H1 (cell line): ENCODE results near the gene NCSTN. TPM values are rescaled to one million over a fixed set of nuclear protein-coding genes. Genes with fewer than 3 reads are reported as not detected.
A peak's percentile ranks its signal among the peaks of the same experiment; 100 is the strongest.

Source experiments
- CTCF ChIA-PET: fragments of 300-600 bp; sonication (Branson Sonifier 250); formaldehyde crosslinking; loops from one replicate; lab custom pipeline; 2021; ENCODE audit not compliant: partially characterized antibody; lab: Charles Lee
- POLR2A ChIA-PET: fragments of 300-600 bp; sonication (Branson Sonifier 250); formaldehyde crosslinking; loops from one replicate; lab custom pipeline; 2021; ENCODE audit warnings: inconsistent platforms; ENCODE audit not compliant: partially characterized antibody; lab: Charles Lee
- DNase-seq, 2 experiments: peaks; one replicate each; pipeline versions ENCODE4 v3.0.0 to v3.0.0-alpha.2; 2010 to 2022; ENCODE audit warnings: low spot score in 2 of 2, low read depth in 1 of 2, mixed read lengths in 1 of 2
- FAIRE-seq: peaks from 2 replicates; lab custom pipeline; 2011; peaks lifted over from hg19 to GRCh38; lab: Jason Lieb, UNC
- H2AFZ ChIP-seq: 2 replicates; pipeline ENCODE4 v1.8.1; 2012; ENCODE audit warnings: low read length, inconsistent platforms
- H2AK5ac ChIP-seq: 2 replicates; pipeline ENCODE4 v1.6.1; 2013; ENCODE audit warnings: low read depth, low read length
- H2BK120ac ChIP-seq: replicated peaks from 2 replicates; pipeline ENCODE3; 2013; ENCODE audit warnings: low read depth, low read length, inconsistent platforms
- H2BK12ac ChIP-seq: 2 replicates; pipeline ENCODE4 v1.6.1; 2013; ENCODE audit warnings: low read depth, low read length
- H2BK15ac ChIP-seq: 2 replicates; pipeline ENCODE4 v1.6.1; 2013; ENCODE audit warnings: low read length
- H2BK20ac ChIP-seq: 2 replicates; pipeline ENCODE4 v1.6.1; 2013; ENCODE audit warnings: low read length
- H2BK5ac ChIP-seq: 2 replicates; pipeline ENCODE4 v1.6.1; 2013; ENCODE audit warnings: low read depth, low read length
- H3K14ac ChIP-seq: 2 replicates; pipeline ENCODE4 v1.6.1; 2013; ENCODE audit warnings: inconsistent platforms; ENCODE audit not compliant: insufficient read length
- H3K18ac ChIP-seq: 2 replicates; pipeline ENCODE4 v1.6.1; 2013; ENCODE audit warnings: low read length; ENCODE audit errors: extremely low read depth
- H3K23ac ChIP-seq: 2 replicates; pipeline ENCODE4 v1.6.1; 2013; ENCODE audit warnings: inconsistent platforms; ENCODE audit not compliant: insufficient read length
- H3K23me2 ChIP-seq: 2 replicates; pipeline ENCODE4 v1.6.1; 2013; ENCODE audit warnings: low read depth, low read length
- H3K27ac ChIP-seq: 2 replicates; pipeline ENCODE4 v1.6.1; 2011; ENCODE audit warnings: low read depth, low read length, inconsistent platforms
- H3K27me3 ChIP-seq, 4 experiments: replicated peaks in 1 of 4; 1 replicate in 1 of 4; 2 replicates in 3 of 4; pipeline versions ENCODE4 v1.6.1 to v1.8.1; 2011 to 2013; ENCODE audit warnings: low read length in 3 of 4, mild to moderate bottlenecking in 3 of 4, inconsistent platforms in 2 of 4, mixed read lengths in 2 of 4, moderate library complexity in 1 of 4; ENCODE audit not compliant: control insufficient read depth in 3 of 4, insufficient read depth in 3 of 4; ENCODE audit errors: extremely low read depth in 1 of 4
- H3K36me3 ChIP-seq, 4 experiments: 2 replicates each; pipeline versions ENCODE4 v1.6.1 to v1.8.1; 2011 to 2013; ENCODE audit warnings: mild to moderate bottlenecking in 4 of 4, low read length in 3 of 4, moderate library complexity in 2 of 4, control low read depth in 1 of 4, inconsistent platforms in 1 of 4; ENCODE audit not compliant: insufficient read depth in 4 of 4, control insufficient read depth in 2 of 4
- H3K4ac ChIP-seq: replicated peaks from 2 replicates; pipeline ENCODE3; 2013; ENCODE audit warnings: low read length, low read depth, mixed read lengths, inconsistent platforms; ENCODE audit not compliant: insufficient read length
- H3K4me1 ChIP-seq, 4 experiments: replicated peaks in 1 of 4; 1 replicate in 1 of 4; 2 replicates in 3 of 4; pipeline versions ENCODE4 v1.6.1 to v1.8.1; 2011 to 2013; ENCODE audit warnings: low read length in 3 of 4, inconsistent platforms in 2 of 4, mixed read lengths in 1 of 4; ENCODE audit not compliant: insufficient read depth in 4 of 4, control insufficient read depth in 3 of 4
- H3K4me2 ChIP-seq, 2 experiments: 2 replicates each; pipeline versions ENCODE4 v1.6.1 to v1.8.1; 2011 to 2013; ENCODE audit warnings: low read depth in 2 of 2, low read length in 2 of 2, control low read depth in 1 of 2, inconsistent platforms in 1 of 2, mild to moderate bottlenecking in 1 of 2; ENCODE audit not compliant: insufficient read depth in 1 of 2
- H3K4me3 ChIP-seq, 4 experiments: fragments of 200-600, 300-600 bp in 1 of 4; sonication (generic), shearing (Covaris generic), sonication (Bioruptor Twin) in 1 of 4; 2 replicates each; pipeline versions ENCODE4 v1.5.1 to v1.8.1; 2011 to 2016; ENCODE audit warnings: low read length in 4 of 4, low read depth in 3 of 4, control low read depth in 2 of 4, inconsistent platforms in 2 of 4, mild to moderate bottlenecking in 2 of 4, mixed read lengths in 1 of 4, moderate library complexity in 1 of 4; ENCODE audit not compliant: insufficient read depth in 2 of 4; ENCODE audit errors: extremely low read depth in 1 of 4
- H3K56ac ChIP-seq: replicated peaks from 2 replicates; pipeline ENCODE3; 2013; ENCODE audit warnings: low read depth, mild to moderate bottlenecking, mixed read lengths, low read length, inconsistent platforms; ENCODE audit not compliant: insufficient read length
- H3K79me1 ChIP-seq: 2 replicates; pipeline ENCODE4 v1.6.1; 2013; ENCODE audit warnings: low read depth, low read length, control low read depth
- H3K79me2 ChIP-seq, 2 experiments: 2 replicates each; pipeline versions ENCODE4 v1.6.1 to v1.8.1; 2012 to 2013; ENCODE audit warnings: low read length in 2 of 2, mild to moderate bottlenecking in 2 of 2, inconsistent platforms in 1 of 2; ENCODE audit not compliant: insufficient read depth in 2 of 2, control insufficient read depth in 1 of 2
- H3K9ac ChIP-seq, 4 experiments: replicated peaks in 1 of 4; 1 replicate in 1 of 4; 2 replicates in 3 of 4; pipeline versions ENCODE4 v1.6.1 to v1.8.1; 2011 to 2013; ENCODE audit warnings: low read depth in 3 of 4, low read length in 3 of 4, control low read depth in 2 of 4, mild to moderate bottlenecking in 2 of 4, moderate library complexity in 2 of 4, inconsistent platforms in 1 of 4; ENCODE audit errors: extremely low read depth in 1 of 4
- H3K9me3 ChIP-seq, 2 experiments: 2 replicates each; pipeline versions ENCODE4 v1.6.1 to v1.8.1; 2012 to 2013; ENCODE audit warnings: mild to moderate bottlenecking in 2 of 2, moderate library complexity in 2 of 2, control low read depth in 1 of 2, inconsistent platforms in 1 of 2, low read depth in 1 of 2, low read length in 1 of 2, mixed read lengths in 1 of 2; ENCODE audit not compliant: insufficient read depth in 2 of 2
- H4K20me1 ChIP-seq, 2 experiments: replicated peaks in 1 of 2; 2 replicates each; pipeline versions ENCODE3 to v1.8.1; 2011 to 2013; ENCODE audit warnings: inconsistent platforms in 2 of 2, low read length in 2 of 2, mild to moderate bottlenecking in 1 of 2; ENCODE audit not compliant: insufficient read depth in 2 of 2, control insufficient read depth in 1 of 2
- H4K5ac ChIP-seq: 2 replicates; pipeline ENCODE4 v1.6.1; 2013; ENCODE audit warnings: low read length, low read depth, mixed read lengths, inconsistent platforms; ENCODE audit not compliant: insufficient read length
- H4K8ac ChIP-seq: 2 replicates; pipeline ENCODE4 v1.8.0; 2013; ENCODE audit warnings: mild to moderate bottlenecking, moderate library complexity, low read length, inconsistent platforms; ENCODE audit not compliant: insufficient read depth; ENCODE audit errors: extremely low read depth
- H4K91ac ChIP-seq: replicated peaks from 2 replicates; pipeline ENCODE3; 2013; ENCODE audit warnings: low read length, mixed read lengths, inconsistent platforms; ENCODE audit not compliant: insufficient read length
- ASH2L ChIP-seq: fragments of 200-600, 300-600 bp; sonication (generic); IDR thresholded peaks from one replicate; pipeline ENCODE4 v1.7.1; 2017; ENCODE audit warnings: low read length
- CEBPB ChIP-seq: IDR thresholded peaks from 2 replicates; pipeline ENCODE4 v1.6.1; 2012; ENCODE audit warnings: low read depth, low read length
- CHD1 ChIP-seq: IDR thresholded peaks from 2 replicates; pipeline ENCODE4 v1.6.1; 2012; ENCODE audit warnings: low read depth, low read length, improper control_type of control experiment
- CTBP2 ChIP-seq: IDR thresholded peaks from 2 replicates; pipeline ENCODE4 v1.7.0; 2011; ENCODE audit warnings: borderline replicate concordance, mild to moderate bottlenecking, moderate library complexity, mixed read lengths, low read length; ENCODE audit not compliant: insufficient read depth, insufficient read length
- FOSL1 ChIP-seq: IDR thresholded peaks from 2 replicates; pipeline ENCODE4 v1.6.1; 2011; ENCODE audit warnings: mild to moderate bottlenecking, low read depth, low read length, moderate library complexity; ENCODE audit not compliant: insufficient read depth
- HDAC2 ChIP-seq, 2 experiments: fragments of 300-600 bp in 1 of 2; sonication (generic) in 1 of 2; IDR thresholded peaks; 2 replicates each; pipeline ENCODE4 v1.6.1; 2011 to 2012; ENCODE audit warnings: low read depth in 2 of 2, low read length in 2 of 2, mild to moderate bottlenecking in 2 of 2, moderate library complexity in 2 of 2, borderline replicate concordance in 1 of 2, inconsistent platforms in 1 of 2
- KDM4A ChIP-seq: IDR thresholded peaks from one replicate; pipeline ENCODE4 v1.7.1; 2012; ENCODE audit warnings: low read depth, mild to moderate bottlenecking, moderate library complexity, low read length, inconsistent platforms; ENCODE audit not compliant: severe bottlenecking
- RBBP5 ChIP-seq: IDR thresholded peaks from 2 replicates; pipeline ENCODE4 v1.7.1; 2012; ENCODE audit warnings: low read depth, mild to moderate bottlenecking, inconsistent platforms, low read length, moderate library complexity, borderline replicate concordance
- RNF2 ChIP-seq: fragments of 200-900, 300-1000 bp; sonication (generic); IDR thresholded peaks from 2 replicates; pipeline ENCODE4 v1.7.1; 2016; ENCODE audit warnings: borderline replicate concordance, low read depth, mild to moderate bottlenecking, antibody characterized with exemption, low read length; ENCODE audit not compliant: poor library complexity, severe bottlenecking; ENCODE audit errors: missing control alignments
- SIX5 ChIP-seq: IDR thresholded peaks from 2 replicates; pipeline ENCODE4 v1.6.1; 2011; ENCODE audit warnings: mild to moderate bottlenecking, low read depth, low read length
- SP2 ChIP-seq: IDR thresholded peaks from 2 replicates; pipeline ENCODE4 v1.6.1; 2012; ENCODE audit warnings: mild to moderate bottlenecking, low read length, inconsistent platforms
- SP4 ChIP-seq: IDR thresholded peaks from 2 replicates; pipeline ENCODE4 v1.6.1; 2012; ENCODE audit warnings: low read length, inconsistent platforms
- WGBS, 2 experiments: shearing (Covaris generic) in 1 of 2; methylation state at CpG; one replicate each; pipeline versions ENCODE4 v1.1.6 to v1.1.7; 2013 to 2015; ENCODE audit warnings: low lambda C conversion rate in 2 of 2, mixed read lengths in 2 of 2, inconsistent platforms in 1 of 2, low coverage in 1 of 2, missing lambda C conversion rate in 1 of 2; ENCODE audit not compliant: insufficient replicate concordance in 2 of 2, insufficient coverage in 1 of 2, insufficient read length in 1 of 2; ENCODE audit errors: extremely low coverage in 1 of 2, missing lambda C conversion rate in 1 of 2; 5-methylcytosine and 5-hydroxymethylcytosine counted together
- polyA plus RNA-seq, 7 experiments: library from polyadenylated mRNA; depleted of rRNA in 3 of 7; stranded (reverse) in 5 of 7; unstranded in 2 of 7; fragments of >200 nt in 5 of 7; fragments of 200-250 nt in 2 of 7; gene quantifications; 1 replicate in 5 of 7; 2 replicates in 1 of 7; 4 replicates in 1 of 7; pipeline versions ENCODE4 v1.2.1 to v1.2.3, GENCODE V29; 2011 to 2013; ENCODE audit warnings: missing spikeins in 2 of 7, mixed read lengths in 2 of 7
- total RNA-seq: library from RNA; stranded (reverse); fragmentation: NEBNext Ultra II Directional; extraction: Animal tissue kit (Norgen Biotek cat#: 25700); gene quantifications from 2 replicates; pipeline ENCODE4 v1.2.1, GENCODE V29; 2021
- TF ChIP-seq, protein P1 (sequence below): IDR thresholded peaks from 2 replicates; pipeline ENCODE4 v1.6.1; 2011; ENCODE audit warnings: low read depth, mild to moderate bottlenecking, low read length; ENCODE audit not compliant: insufficient read depth

The NCSTN gene
- total and polyA plus RNA-seq, 2 of the 8 experiments (the other 6 are each of a cell fraction or from before 2014, with no cell fraction given) = 64.7 to 125 TPM

DNA sequence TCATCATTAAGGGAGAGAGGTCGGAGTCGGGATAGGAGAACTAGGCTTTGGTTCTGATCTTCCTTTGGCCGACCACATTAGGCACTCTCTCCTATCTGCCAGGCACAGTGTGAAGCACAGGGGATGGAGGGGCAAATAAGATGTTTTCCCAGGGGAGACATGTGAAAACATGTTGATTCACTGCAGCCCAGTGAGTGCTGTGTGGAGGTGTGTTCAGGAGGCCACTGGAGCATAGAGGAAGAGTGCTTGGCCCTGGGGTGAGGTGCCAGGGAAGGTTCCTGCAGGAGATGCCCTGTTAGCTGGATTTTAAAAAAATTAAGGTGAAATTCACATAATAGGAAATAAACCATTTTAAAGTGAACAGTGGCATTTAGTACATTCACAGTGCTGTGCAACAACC is 60.9 kb downstream of the NCSTN start:
- Histone ChIP-seq H3K9me3 (no peaks in the 10 kb centered on the region), H3K79me2 (peaks cover 21 to 81% of the 10 kb centered on the region in 2 experiments), H4K91ac (no peak overlapping the region), H3K27me3 (no peaks in the 10 kb centered on the region), H2AFZ (no peak overlapping the region), H2AK5ac (no peak overlapping the region), H3K4me1 (peaks cover 16 to 40% (median 27%) of the 10 kb centered on the region in 4 experiments), H3K18ac (no peak overlapping the region), H2BK120ac (no peak overlapping the region), H3K4ac (no peak overlapping the region), H3K27ac (no peak overlapping the region), H3K23me2 (peaks cover 10% of the 10 kb centered on the region), H3K36me3 (0 out of 8 replicates have a peak, but pooled peaks cover 0 to 2% (median 0%) of the 10 kb centered on the region in 4 experiments), H2BK15ac (no peak overlapping the region), H3K56ac (no peak overlapping the region), H4K5ac (no peak overlapping the region), H3K23ac (no peak overlapping the region), H2BK20ac (no peak overlapping the region), H3K4me2 (no peak overlapping the region; a peak in 1 of 4 replicates), H2BK12ac (peak overlapping the region; percentile 30; the same call in 1 of the 2 replicates), H4K20me1 (peaks cover 5 to 15% of the 10 kb centered on the region in 2 experiments), H3K79me1 (peaks cover 33% of the 10 kb centered on the region), H4K8ac (no peak overlapping the region), H3K9ac (no peak overlapping the region), H3K4me3 (no peak overlapping the region), H3K14ac (no peak overlapping the region), H2BK5ac (no peak overlapping the region)
- 83% methylated on average over 3 of the region's 3 CpGs; no CpG with 5 or more reads in 1 of the 2 experiments for WGBS, 2 experiments
- FAIRE-seq (no peak), DNase-seq (no peak)
- ChIA-PET CTCF (interaction anchor here (1.4 kb wide), 1 partner anchor 48 kb away, joined by 5 read pairs; no protein-coding TSS in a partner anchor), POLR2A (interaction anchor here (0.6 kb wide), 1 partner anchor 52 kb away, joined by 3 read pairs; no protein-coding TSS in a partner anchor)
- TF ChIP-seq ASH2L (no peak), HDAC2 (IDR thresholded peaks at IDR 0.05; ENCODE audit: borderline replicate concordance in 1 of 2, low read depth in 2 of 2, low read length in 2 of 2) (no peak), RNF2 (no peak), CHD1 (no peak), CEBPB (no peak), KDM4A (no peak), SP2 (no peak), FOSL1 (no peak), RBBP5 (no peak), CTBP2 (no peak), SIX5 (no peak), SP4 (no peak)
- TF ChIP-seq, protein P1, sequence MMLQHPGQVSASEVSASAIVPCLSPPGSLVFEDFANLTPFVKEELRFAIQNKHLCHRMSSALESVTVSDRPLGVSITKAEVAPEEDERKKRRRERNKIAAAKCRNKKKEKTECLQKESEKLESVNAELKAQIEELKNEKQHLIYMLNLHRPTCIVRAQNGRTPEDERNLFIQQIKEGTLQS = no peak
